ENCODE results near the gene CD300LB. TPM values are rescaled to one million over a fixed set of nuclear protein-coding genes. Genes with fewer than 3 reads are reported as not detected.
A peak's percentile ranks its signal among the peaks of the same experiment; 100 is the strongest.

CD300LB gene
- total and polyA plus RNA-seq, 12 donors: 0.14 to 1.7 (median 0.25) TPM; not detected in 5

- DNase-seq (no peak), ATAC-seq (no peak)
- intact Hi-C loops (cut with DNase I): loop anchor here in 2 of 10 donors (10.0 kb wide), 2 partner anchors 125 to 195 kb away; no protein-coding TSS in a partner anchor
- H3K27me3 ChIP-seq: peaks cover 0 to 6% (median 0%) of the 10 kb centered on the region in 7 donors
- H3K36me3 ChIP-seq: no peaks in the 10 kb centered on the region
- TF ChIP-seq CTCF (IDR thresholded peaks at IDR 0.05): no peak
- H3K4me3 ChIP-seq: no peak overlapping the region
- H3K4me1 ChIP-seq: no peaks in the 10 kb centered on the region
- no peaks in the 10 kb centered on the region for H3K9me3 ChIP-seq
- 75 to 80% methylated on average over 3 of the region's 3 CpGs for WGBS, 2 donors
- no peak overlapping the region for H3K27ac ChIP-seq
Measured at GRCh38 chr17:74499992-74500391, 31.3 kb downstream of the CD300LB start.

GRCh38 chr17:74497471-74497870, 33.8 kb downstream of the CD300LB start:
- Histone ChIP-seq H3K36me3 (no peaks in the 10 kb centered on the region), H3K27ac (no peak overlapping the region), H3K27me3 (peaks cover 0 to 7% (median 0%) of the 10 kb centered on the region in 7 donors), H3K4me1 (no peaks in the 10 kb centered on the region), H3K9me3 (no peaks in the 10 kb centered on the region), H3K4me3 (no peak overlapping the region)
- intact Hi-C loops (cut with DNase I): loop anchor here in 2 of 10 donors (10.0 kb wide), 2 partner anchors 123 to 193 kb away; no protein-coding TSS in a partner anchor
- DNase-seq (no peak), ATAC-seq (no peak)
- 62 to 67% methylated on average over 5 of the region's 5 CpGs for WGBS, 2 donors
- TF ChIP-seq CTCF (IDR thresholded peaks at IDR 0.05): no peak

- H3K4me3 ChIP-seq: no peak overlapping the region
- DNase-seq (peak; percentile 65 to 66), ATAC-seq (peak; percentile 64 to 85 (median 73))
- H3K9me3 ChIP-seq: no peaks in the 10 kb centered on the region
- peaks cover 0 to 16% (median 0%) of the 10 kb centered on the region in 7 donors for H3K27me3 ChIP-seq
- peak; percentile 68 to 90 (median 85) for TF ChIP-seq CTCF (IDR thresholded peaks at IDR 0.05)
- no peaks in the 10 kb centered on the region for H3K36me3 ChIP-seq
- WGBS, 2 donors: 32 to 34% methylated on average over 11 of the region's 11 CpGs
- intact Hi-C loops (cut with DNase I): loop anchor here in 7 of 10 donors (1.0 to 10.0 kb wide), 7 partner anchors 115 to 191 kb away; partner anchors contain the start of gene GPR142 (in 2 of the 7)
- H3K4me1 ChIP-seq: no peaks in the 10 kb centered on the region
- no peak overlapping the region for H3K27ac ChIP-seq
Measured at GRCh38 chr17:74493331-74493833, 37.9 kb downstream of the CD300LB start.

GRCh38 chr17:74491626-74492025, 39.6 kb downstream of the CD300LB start:
- ATAC-seq (no peak), DNase-seq (no peak)
- H3K27ac ChIP-seq: no peak overlapping the region
- H3K36me3 ChIP-seq: no peaks in the 10 kb centered on the region
- 84 to 86% methylated on average over 7 of the region's 7 CpGs for WGBS, 2 donors
- H3K27me3 ChIP-seq: peaks cover 0 to 10% (median 0%) of the 10 kb centered on the region in 7 donors
- TF ChIP-seq CTCF (IDR thresholded peaks at IDR 0.05): no peak
- intact Hi-C loops (cut with DNase I): loop anchor here in 6 of 10 donors (2.0 to 10.0 kb wide), 6 partner anchors 113 to 189 kb away; partner anchors contain the start of gene GPR142 (in 2 of the 6)
- H3K4me1 ChIP-seq: no peaks in the 10 kb centered on the region
- H3K4me3 ChIP-seq: no peak overlapping the region
- no peaks in the 10 kb centered on the region for H3K9me3 ChIP-seq
